HG03045 (cell line): ENCODE measurements around the gene EIF3M.
"Not testable (repeated sequence)": the region's sequence is repeated elsewhere in the genome, so short reads cannot be mapped to it uniquely, and the experiment has no call there.

Source experiments
- ATAC-seq: cut with Tn5 transposase; IDR thresholded peaks from one replicate; pipeline ENCODE4 v1.9.1; 2021; ENCODE audit warnings: mild to moderate bottlenecking, moderate library complexity; ENCODE audit not compliant: unreplicated experiment

The EIF3M gene

GRCh38 chr11:32594272-32594671 is 10.6 kb downstream of the EIF3M start:
- ATAC-seq: no peak

- not testable (repeated sequence) for ATAC-seq
Measured at GRCh38 chr11:32596114-32596513, 12.5 kb downstream of the EIF3M start.

- ATAC-seq: no peak
Measured at GRCh38 chr11:32597921-32598320, 14.3 kb downstream of the EIF3M start.

- ATAC-seq: no peak
Measured at GRCh38 chr11:32602657-32603415, 19.2 kb downstream of the EIF3M start.

DNA sequence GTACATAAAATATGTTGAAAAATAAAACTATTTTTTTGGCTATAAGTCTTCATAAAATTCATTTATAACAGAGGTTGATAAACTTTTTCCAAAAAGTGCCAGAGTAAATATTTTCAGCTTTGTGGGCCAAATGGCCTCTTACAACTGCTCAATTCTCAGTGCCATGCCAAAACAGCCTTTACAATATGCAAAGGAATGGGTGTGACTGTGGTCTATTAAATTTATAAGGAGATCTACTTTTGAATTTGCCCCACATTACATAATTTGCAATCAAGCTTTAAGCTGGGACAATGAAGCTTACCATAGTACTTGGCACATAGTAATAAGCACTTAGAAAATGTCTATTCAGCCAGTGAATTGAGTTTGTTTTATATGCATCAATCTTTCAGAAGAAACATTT is 22.6 kb downstream of the EIF3M start:
- ATAC-seq: no peak

GRCh38 chr11:32608826-32609225 is 25.2 kb downstream of the EIF3M start:
- not testable (repeated sequence) for ATAC-seq

DNA sequence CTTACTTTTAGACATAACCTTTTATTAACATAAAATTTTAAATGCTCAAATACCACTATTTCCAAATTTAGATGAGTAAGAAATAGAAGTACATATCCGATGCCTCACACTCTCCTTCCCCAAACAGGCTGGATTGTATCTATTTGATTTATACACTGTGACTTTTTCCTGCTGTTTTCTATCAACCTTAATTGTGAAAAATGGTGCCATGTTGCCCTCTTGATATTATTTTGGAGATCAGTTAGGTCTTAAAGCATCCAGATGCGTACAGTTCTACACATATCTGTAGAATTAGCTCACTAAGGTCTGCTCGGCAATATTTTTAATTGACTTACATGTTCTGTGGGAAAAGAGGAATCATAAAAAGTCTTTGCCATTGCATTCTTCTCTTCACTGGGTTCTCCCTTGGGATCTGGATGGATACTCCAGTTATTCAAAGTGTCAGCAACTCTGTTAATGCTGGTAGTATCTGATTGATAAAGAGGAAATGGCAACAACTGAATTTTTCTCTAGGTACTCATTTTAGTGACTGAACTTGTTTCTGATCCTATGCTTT is 27.2 kb downstream of the EIF3M start:
- no peak for ATAC-seq

- ATAC-seq: no peak
Measured at GRCh38 chr11:32613500-32614151, 30.0 kb downstream of the EIF3M start.

GRCh38 chr11:32615422-32615821 is 31.8 kb downstream of the EIF3M start:
- ATAC-seq: no peak

DNA sequence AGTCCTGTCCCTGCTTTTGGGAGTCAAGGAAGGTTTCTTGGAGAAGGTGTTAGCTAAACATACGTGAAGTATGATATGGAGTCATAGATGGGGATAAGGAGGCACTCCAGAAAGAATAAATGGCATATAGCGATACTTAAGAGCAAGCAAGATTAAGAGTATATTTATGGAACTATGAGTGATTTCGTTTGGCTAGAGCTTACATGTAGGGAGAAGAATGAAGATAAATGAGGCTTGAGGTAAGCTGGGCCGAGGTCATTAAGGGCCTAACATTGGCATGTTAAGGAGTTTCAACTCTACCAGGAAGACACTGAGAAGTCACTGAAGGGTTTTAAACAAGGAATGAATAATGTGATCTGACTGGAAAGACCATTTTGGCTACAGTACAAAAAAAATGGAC is 33.3 kb downstream of the EIF3M start:
- no peak for ATAC-seq

- ATAC-seq: no peak
Measured at GRCh38 chr11:32630844-32631243, 47.2 kb downstream of the EIF3M start.

GRCh38 chr11:32635819-32636218 is 52.2 kb downstream of the EIF3M start:
- no peak for ATAC-seq

DNA sequence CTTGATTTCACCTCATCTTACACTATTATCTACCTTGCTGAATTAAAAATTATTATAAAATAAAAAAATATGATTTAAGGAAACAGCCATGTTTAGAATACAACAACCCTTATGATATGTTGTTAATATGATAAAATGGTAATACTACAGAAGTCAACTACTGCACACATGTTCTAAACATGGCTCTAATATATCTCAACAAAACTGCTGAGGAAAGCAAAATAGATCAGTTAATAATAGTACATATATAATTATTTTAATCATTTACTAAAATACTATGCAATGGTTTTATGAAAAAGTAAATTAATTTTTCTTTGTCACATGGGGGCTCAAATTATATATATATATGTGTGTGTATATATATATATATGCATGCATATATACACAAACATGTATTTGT is 57.7 kb downstream of the EIF3M start:
- ATAC-seq: no peak

DNA sequence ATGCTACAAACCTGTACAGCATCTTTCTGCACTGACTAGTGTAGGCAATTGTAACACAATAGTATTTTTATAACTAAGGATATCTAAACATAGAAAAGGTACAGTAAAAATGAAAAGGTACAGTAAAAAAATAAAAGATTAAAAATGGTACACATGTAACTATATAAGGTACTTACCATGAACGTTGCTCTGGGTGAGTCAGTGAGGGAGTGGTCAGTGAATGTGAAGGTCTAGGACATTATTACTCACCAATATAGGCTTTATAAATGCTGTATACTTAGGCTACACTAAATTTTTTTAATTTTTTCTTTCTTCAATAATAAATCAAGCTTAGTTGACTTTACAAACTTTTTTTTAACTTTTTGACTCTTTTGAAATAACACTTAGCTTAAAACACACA is 59.9 kb downstream of the EIF3M start:
- no peak for ATAC-seq
